Dedifferentiated amniotic fluid mesenchymal stem cell (primary cell): ENCODE results near the gene ACAP2.
A peak's percentile ranks its signal among the peaks of the same experiment; 100 is the strongest.
"Not testable (repeated sequence)": the region's sequence is repeated elsewhere in the genome, so short reads cannot be mapped to it uniquely, and the experiment has no call there.

Experiments used
- DNase-seq: peaks from one replicate; pipeline ENCODE4 v3.0.0-alpha.2; 2016; ENCODE audit errors: extremely low spot score

Gene ACAP2

GRCh38 chr3:195442573-195443390 lies at the start of gene ACAP2:
Gene ACAP2, minus strand, starts transcription at chr3:195443020. Its CDS starts 173 bp downstream, at chr3:195442847.
- peak; percentile 99 for DNase-seq

GRCh38 chr3:195475614-195476013 lies 32.8 kb upstream of the ACAP2 start:
- DNase-seq: no peak

GRCh38 chr3:195475116-195475515 lies 32.3 kb upstream of the ACAP2 start:
- not testable (repeated sequence) for DNase-seq

GRCh38 chr3:195468841-195469240 lies 26.0 kb upstream of the ACAP2 start:
- no peak for DNase-seq

GRCh38 chr3:195468391-195468776 lies 25.6 kb upstream of the ACAP2 start:
- DNase-seq: no peak

- no peak for DNase-seq
Observed at GRCh38 chr3:195467641-195468390, 25.0 kb upstream of the ACAP2 start.

GRCh38 chr3:195466251-195466650 lies 23.4 kb upstream of the ACAP2 start:
- no peak for DNase-seq

GRCh38 chr3:195462922-195463321 lies 20.1 kb upstream of the ACAP2 start:
- not testable (repeated sequence) for DNase-seq

GRCh38 chr3:195462308-195462610 lies 19.4 kb upstream of the ACAP2 start:
- DNase-seq: no peak

- DNase-seq: no peak
Observed at GRCh38 chr3:195461594-195462307, 18.9 kb upstream of the ACAP2 start.

GRCh38 chr3:195460091-195460713 lies 17.4 kb upstream of the ACAP2 start:
- no peak for DNase-seq

- DNase-seq: no peak
Observed at GRCh38 chr3:195458316-195458717, 15.5 kb upstream of the ACAP2 start.

GRCh38 chr3:195455789-195456188 lies 13.0 kb upstream of the ACAP2 start:
- no peak for DNase-seq

- no peak for DNase-seq
Observed at GRCh38 chr3:195453236-195453635, 10.4 kb upstream of the ACAP2 start.

- no peak for DNase-seq
Observed at GRCh38 chr3:195451373-195452015, 8.7 kb upstream of the ACAP2 start.

- peak; percentile 55 for DNase-seq
Observed at GRCh38 chr3:195450731-195451229, 8.0 kb upstream of the ACAP2 start.

GRCh38 chr3:195448205-195448875 lies 5.5 kb upstream of the ACAP2 start:
- no peak for DNase-seq

- DNase-seq: no peak
Observed at GRCh38 chr3:195447201-195447600, 4.4 kb upstream of the ACAP2 start.

- no peak for DNase-seq
Observed at GRCh38 chr3:195446359-195446758, 3.5 kb upstream of the ACAP2 start.

- no peak for DNase-seq
Observed at GRCh38 chr3:195445885-195446284, 3.1 kb upstream of the ACAP2 start.
